DLD1 (cell line): ENCODE results near the gene VWA8.

ENCODE experiments used
- in situ Hi-C: cut with HindIII; loops from 2 replicates; pipeline ENCODE4 v1.10.0; 2017; ENCODE audit warnings: low sequenced_read_pairs

The VWA8 gene

GRCh38 chr13:41960637-41961465, at the start of gene VWA8:
Gene VWA8, minus strand, starts transcription at chr13:41961109. Its CDS starts 94 bp downstream, at chr13:41961015.
- in situ Hi-C loops, result no loop called here

- in situ Hi-C loops, result no loop called here
Measured at GRCh38 chr13:42009057-42009456, 48.1 kb upstream of the VWA8 start.

GRCh38 chr13:42007844-42008243, 46.9 kb upstream of the VWA8 start:
- in situ Hi-C loops, result no loop called here

GRCh38 chr13:42002066-42002465, 41.2 kb upstream of the VWA8 start:
- in situ Hi-C loops, result no loop called here

- in situ Hi-C loops, result no loop called here
Measured at GRCh38 chr13:42001580-42001979, 40.7 kb upstream of the VWA8 start.

GRCh38 chr13:42000846-42001245, 39.9 kb upstream of the VWA8 start:
- in situ Hi-C loops, result no loop called here

- in situ Hi-C loops, result no loop called here
Measured at GRCh38 chr13:41997396-41997795, 36.5 kb upstream of the VWA8 start.

- in situ Hi-C loops, result no loop called here
Measured at GRCh38 chr13:41995946-41996345, 35.0 kb upstream of the VWA8 start.

GRCh38 chr13:41995336-41995735, 34.4 kb upstream of the VWA8 start:
- in situ Hi-C loops, result no loop called here

GRCh38 chr13:41994696-41995095, 33.8 kb upstream of the VWA8 start:
- in situ Hi-C loops, result no loop called here

- in situ Hi-C loops, result no loop called here
Measured at GRCh38 chr13:41991936-41992335, 31.0 kb upstream of the VWA8 start.

- in situ Hi-C loops, result no loop called here
Measured at GRCh38 chr13:41988244-41988643, 27.3 kb upstream of the VWA8 start.

- in situ Hi-C loops, result no loop called here
Measured at GRCh38 chr13:41985788-41986508, 25.0 kb upstream of the VWA8 start.

- in situ Hi-C loops, result no loop called here
Measured at GRCh38 chr13:41981951-41982715, 21.2 kb upstream of the VWA8 start.

- in situ Hi-C loops, result no loop called here
Measured at GRCh38 chr13:41978007-41978406, 17.1 kb upstream of the VWA8 start.

GRCh38 chr13:41976476-41976875, 15.6 kb upstream of the VWA8 start:
- in situ Hi-C loops, result no loop called here

- in situ Hi-C loops, result no loop called here
Measured at GRCh38 chr13:41974262-41974900, 13.5 kb upstream of the VWA8 start.

GRCh38 chr13:41973247-41973741, 12.4 kb upstream of the VWA8 start:
- in situ Hi-C loops, result no loop called here

GRCh38 chr13:41971848-41972247, 10.9 kb upstream of the VWA8 start:
- in situ Hi-C loops, result no loop called here

GRCh38 chr13:41970918-41971317, 10.0 kb upstream of the VWA8 start:
- in situ Hi-C loops, result no loop called here

GRCh38 chr13:41970022-41970421, 9.1 kb upstream of the VWA8 start:
- in situ Hi-C loops, result no loop called here
